ENCODE results near the gene PRKG1. TPM values are rescaled to one million over a fixed set of nuclear protein-coding genes. Genes with fewer than 3 reads are reported as not detected.

Gene PRKG1
- total and polyA plus RNA-seq, 2 donors (not counting 1 experiment from before 2014, with no cell fraction given) = not detected

DNA sequence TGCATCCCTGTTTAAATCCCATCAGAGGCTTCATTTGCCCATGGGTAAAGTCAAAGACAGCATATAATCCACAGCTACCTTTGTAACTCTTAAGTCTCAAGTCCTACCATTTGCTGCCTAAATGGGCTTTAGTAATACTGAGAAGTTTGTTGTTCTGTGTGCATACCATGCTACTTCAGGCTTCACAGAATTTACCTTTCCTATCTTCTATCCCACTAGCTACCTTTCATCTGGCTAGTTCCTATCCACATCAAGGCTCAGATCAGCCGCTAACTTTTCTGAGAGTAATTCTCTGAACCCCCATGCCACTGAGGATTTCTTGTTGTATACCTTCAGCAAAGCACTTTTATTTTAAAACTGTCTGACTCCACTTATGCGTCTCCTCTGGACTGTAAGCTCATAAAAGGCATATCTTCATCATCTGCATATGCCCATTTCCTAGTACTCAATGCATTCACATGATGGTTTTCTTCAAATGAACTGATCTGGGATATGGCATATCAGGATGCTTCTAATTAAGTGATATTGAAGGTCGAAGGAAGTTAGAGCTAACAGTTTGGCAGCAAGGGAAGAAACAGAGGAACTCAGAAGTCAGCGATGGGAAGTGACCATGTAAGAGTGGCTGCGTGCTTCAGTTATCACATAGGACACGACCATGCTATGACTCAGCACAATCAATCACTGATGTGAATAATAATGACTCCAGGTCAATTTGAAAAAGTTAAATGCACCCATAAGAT lies 955.9 kb downstream of the PRKG1 start:
- H3K79me2 ChIP-seq (ENCODE audit: control insufficient read depth, insufficient read depth, low read length) = no peaks in the 10 kb centered on the region
- CTCF ChIA-PET = no interaction called here
- 50% methylated on average over 2 of the region's 6 CpGs for WGBS (ENCODE audit: insufficient coverage)
- DNase-seq (no peak), ATAC-seq (ENCODE audit: low read depth) (no peak)
- H3K27me3 Mint-ChIP-seq = no peaks in the 10 kb centered on the region
- H3K4me3 ChIP-seq (ENCODE audit: control extremely low read depth in 1 of 5, extremely low read depth in 1 of 5, insufficient read depth in 1 of 5, low read depth in 2 of 5, low read length in 4 of 5) = no peak overlapping the region
- H3K9me3 ChIP-seq (ENCODE audit: control extremely low read depth in 1 of 3, control insufficient read depth in 2 of 3, insufficient read depth in 1 of 3, low read length in 2 of 3) = no peaks in the 10 kb centered on the region
- H3K4me1 ChIP-seq (ENCODE audit: control insufficient read depth in 2 of 2, insufficient read depth in 2 of 2, low read length in 2 of 2) = no peaks in the 10 kb centered on the region
- H3K36me3 ChIP-seq (replicated peaks in 1 of 2; ENCODE audit: control extremely low read depth in 1 of 2, control insufficient read depth in 1 of 2, extremely low read depth in 1 of 2, insufficient read depth in 2 of 2, low read length in 1 of 2) = no peaks in the 10 kb centered on the region
- POLR2A ChIA-PET = no interaction called here
- H3K9me3 Mint-ChIP-seq (ENCODE audit: insufficient read depth) = no peaks in the 10 kb centered on the region
- no peak for TF ChIP-seq EZH2 (IDR thresholded peaks at IDR 0.05; ENCODE audit: borderline replicate concordance, insufficient read depth, low read depth, low read length, poor library complexity, severe bottlenecking)
- TF ChIP-seq, protein P1, sequence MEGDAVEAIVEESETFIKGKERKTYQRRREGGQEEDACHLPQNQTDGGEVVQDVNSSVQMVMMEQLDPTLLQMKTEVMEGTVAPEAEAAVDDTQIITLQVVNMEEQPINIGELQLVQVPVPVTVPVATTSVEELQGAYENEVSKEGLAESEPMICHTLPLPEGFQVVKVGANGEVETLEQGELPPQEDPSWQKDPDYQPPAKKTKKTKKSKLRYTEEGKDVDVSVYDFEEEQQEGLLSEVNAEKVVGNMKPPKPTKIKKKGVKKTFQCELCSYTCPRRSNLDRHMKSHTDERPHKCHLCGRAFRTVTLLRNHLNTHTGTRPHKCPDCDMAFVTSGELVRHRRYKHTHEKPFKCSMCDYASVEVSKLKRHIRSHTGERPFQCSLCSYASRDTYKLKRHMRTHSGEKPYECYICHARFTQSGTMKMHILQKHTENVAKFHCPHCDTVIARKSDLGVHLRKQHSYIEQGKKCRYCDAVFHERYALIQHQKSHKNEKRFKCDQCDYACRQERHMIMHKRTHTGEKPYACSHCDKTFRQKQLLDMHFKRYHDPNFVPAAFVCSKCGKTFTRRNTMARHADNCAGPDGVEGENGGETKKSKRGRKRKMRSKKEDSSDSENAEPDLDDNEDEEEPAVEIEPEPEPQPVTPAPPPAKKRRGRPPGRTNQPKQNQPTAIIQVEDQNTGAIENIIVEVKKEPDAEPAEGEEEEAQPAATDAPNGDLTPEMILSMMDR (IDR thresholded peaks at IDR 0.05) = no peak
- H4K20me1 ChIP-seq (ENCODE audit: control insufficient read depth, insufficient read depth, low read length, poor library complexity, severe bottlenecking) = no peaks in the 10 kb centered on the region
- H2AFZ ChIP-seq (ENCODE audit: insufficient read depth, low read depth, low read length, poor library complexity, severe bottlenecking) = no peak overlapping the region
- no peak overlapping the region for H3K27ac Mint-ChIP-seq
- no peak overlapping the region for H3K27ac ChIP-seq (ENCODE audit: low read length in 2 of 2)
- H3K27me3 ChIP-seq (replicated peaks in 1 of 4; ENCODE audit: control extremely low read depth in 1 of 4, control insufficient read depth in 3 of 4, insufficient read depth in 4 of 4, low read length in 3 of 4) = no peaks in the 10 kb centered on the region
- no peak overlapping the region for H3K4me3 Mint-ChIP-seq
- no peaks in the 10 kb centered on the region for H3K4me1 Mint-ChIP-seq
- H3K4me2 ChIP-seq (replicated peaks; ENCODE audit: low read depth, low read length, poor library complexity, severe bottlenecking) = no peak overlapping the region
- no peak overlapping the region for H3K9ac ChIP-seq (ENCODE audit: low read length)
- intact Hi-C loops (cut with micrococcal nuclease) = no loop called here

DNA sequence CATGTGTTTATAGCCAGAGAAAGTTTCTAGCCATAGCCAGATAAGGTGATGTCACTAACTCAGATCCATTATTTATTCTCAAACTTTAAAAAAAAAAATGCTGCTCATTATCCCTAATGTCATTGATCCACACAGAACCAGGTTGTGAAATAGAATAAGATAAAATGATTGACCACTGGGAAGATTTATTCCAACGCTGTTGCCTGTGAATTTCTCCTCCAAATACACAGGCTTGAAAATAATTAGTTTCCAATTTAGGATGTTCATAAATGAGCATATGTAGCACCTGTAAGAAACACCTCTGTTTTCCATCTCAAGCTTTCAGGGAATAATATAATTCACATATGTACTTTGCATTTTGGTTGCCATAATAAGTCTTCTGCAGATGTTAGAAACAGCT lies 956.7 kb downstream of the PRKG1 start:
- CTCF ChIA-PET = no interaction called here
- no peak for ATAC-seq (ENCODE audit: low read depth)

More for the DNA sequence above, 956.7 kb downstream of the PRKG1 start:
- no peak overlapping the region for H2AFZ ChIP-seq (ENCODE audit: insufficient read depth, low read depth, low read length, poor library complexity, severe bottlenecking)
- H3K27ac ChIP-seq (ENCODE audit: low read length in 2 of 2) = no peak overlapping the region
- H3K27me3 ChIP-seq (replicated peaks in 1 of 4; ENCODE audit: control extremely low read depth in 1 of 4, control insufficient read depth in 3 of 4, insufficient read depth in 4 of 4, low read length in 3 of 4) = no peaks in the 10 kb centered on the region
- WGBS (ENCODE audit: insufficient coverage) = no CpG with 5 or more reads among the region's 1 CpG
- no peaks in the 10 kb centered on the region for H3K27me3 Mint-ChIP-seq
- no peaks in the 10 kb centered on the region for H3K79me2 ChIP-seq (ENCODE audit: control insufficient read depth, insufficient read depth, low read length)
- intact Hi-C loops (cut with micrococcal nuclease) = no loop called here
- no peaks in the 10 kb centered on the region for H3K4me1 ChIP-seq (ENCODE audit: control insufficient read depth in 2 of 2, insufficient read depth in 2 of 2, low read length in 2 of 2)
- TF ChIP-seq, protein P1 (IDR thresholded peaks at IDR 0.05) = no peak
- no peak for TF ChIP-seq EZH2 (IDR thresholded peaks at IDR 0.05; ENCODE audit: borderline replicate concordance, insufficient read depth, low read depth, low read length, poor library complexity, severe bottlenecking)
- no peaks in the 10 kb centered on the region for H3K9me3 ChIP-seq (ENCODE audit: control extremely low read depth in 1 of 3, control insufficient read depth in 2 of 3, insufficient read depth in 1 of 3, low read length in 2 of 3)
- no peak overlapping the region for H3K9ac ChIP-seq (ENCODE audit: low read length)
- no peak overlapping the region for H3K4me3 Mint-ChIP-seq
- no peak for DNase-seq
- H3K9me3 Mint-ChIP-seq (ENCODE audit: insufficient read depth) = no peaks in the 10 kb centered on the region
- H3K4me3 ChIP-seq (ENCODE audit: control extremely low read depth in 1 of 5, extremely low read depth in 1 of 5, insufficient read depth in 1 of 5, low read depth in 2 of 5, low read length in 4 of 5) = no peak overlapping the region
- H3K27ac Mint-ChIP-seq = no peak overlapping the region
- H4K20me1 ChIP-seq (ENCODE audit: control insufficient read depth, insufficient read depth, low read length, poor library complexity, severe bottlenecking) = no peaks in the 10 kb centered on the region
- H3K4me1 Mint-ChIP-seq = no peaks in the 10 kb centered on the region
- no peaks in the 10 kb centered on the region for H3K36me3 ChIP-seq (replicated peaks in 1 of 2; ENCODE audit: control extremely low read depth in 1 of 2, control insufficient read depth in 1 of 2, extremely low read depth in 1 of 2, insufficient read depth in 2 of 2, low read length in 1 of 2)
- POLR2A ChIA-PET = no interaction called here
- H3K4me2 ChIP-seq (replicated peaks; ENCODE audit: low read depth, low read length, poor library complexity, severe bottlenecking) = no peak overlapping the region

Measured in B cell (primary cell).